SKM-1 treated with dmso at 0.1 percent for 144 hours (cell line): ENCODE data around the gene DCTN2.
"Not testable (repeated sequence)": the region's sequence is repeated elsewhere in the genome, so short reads cannot be mapped to it uniquely, and the experiment has no call there.

Experiments used
- DNase-seq: peaks from one replicate; lab custom pipeline; 2025; ENCODE audit not compliant: unreplicated experiment; lab: John Stamatoyannopoulos, UW

The DCTN2 gene

DNA sequence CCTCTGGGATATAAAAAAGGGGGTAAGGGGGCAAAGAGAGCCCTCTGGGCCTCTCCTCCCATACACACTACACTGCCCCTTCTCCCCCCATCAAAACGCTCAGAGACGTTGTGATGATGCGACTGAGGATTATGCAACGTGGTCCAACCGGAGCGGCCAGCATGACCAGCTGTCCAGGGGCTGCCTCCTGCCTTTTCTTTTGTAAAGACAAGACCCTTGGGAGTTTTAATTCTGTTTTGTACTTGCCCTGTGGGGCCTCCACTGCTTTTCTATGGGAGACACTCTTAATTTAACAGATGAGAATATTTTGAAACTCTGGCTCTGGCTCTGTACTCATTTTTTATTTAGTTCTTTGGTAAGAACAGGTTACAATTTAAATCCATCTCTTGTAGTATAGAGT, 17.2 kb downstream of the DCTN2 start:
- DNase-seq: no peak

DNA sequence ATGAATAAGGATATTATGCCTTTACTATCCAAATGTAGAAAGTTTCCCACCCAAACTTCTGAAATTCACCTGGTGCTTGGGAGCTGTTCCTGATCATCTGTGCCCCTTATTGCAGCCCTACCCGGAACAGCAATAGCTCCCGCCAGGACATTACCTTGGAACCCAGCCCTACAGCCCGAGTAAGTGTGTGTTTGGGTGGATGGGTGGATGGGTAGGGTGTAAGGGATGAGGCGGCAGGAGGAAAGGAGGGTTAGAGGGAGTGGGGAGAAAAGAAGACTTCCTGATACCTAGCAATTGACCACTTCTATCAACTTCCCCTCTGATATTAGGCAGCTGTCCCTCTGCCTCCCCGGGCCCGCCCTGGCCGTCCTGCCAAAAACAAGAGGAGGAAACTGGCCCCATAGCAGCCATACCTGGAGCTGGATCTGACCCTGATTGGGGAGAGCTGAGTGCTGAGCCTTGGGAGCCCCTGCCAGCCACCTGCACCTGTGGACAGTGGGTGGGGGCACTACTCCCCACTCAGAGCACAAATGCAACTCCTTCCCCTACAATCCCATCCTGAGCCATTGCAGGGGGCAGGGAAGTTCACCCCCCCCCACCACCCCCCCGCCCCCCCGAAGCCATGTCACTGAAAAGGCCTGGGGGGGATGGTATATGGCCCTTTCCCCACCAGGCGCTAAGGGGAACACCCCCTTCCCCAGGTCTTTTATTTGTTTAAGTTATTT, 18.0 kb downstream of the DCTN2 start:
- no peak for DNase-seq

DNA sequence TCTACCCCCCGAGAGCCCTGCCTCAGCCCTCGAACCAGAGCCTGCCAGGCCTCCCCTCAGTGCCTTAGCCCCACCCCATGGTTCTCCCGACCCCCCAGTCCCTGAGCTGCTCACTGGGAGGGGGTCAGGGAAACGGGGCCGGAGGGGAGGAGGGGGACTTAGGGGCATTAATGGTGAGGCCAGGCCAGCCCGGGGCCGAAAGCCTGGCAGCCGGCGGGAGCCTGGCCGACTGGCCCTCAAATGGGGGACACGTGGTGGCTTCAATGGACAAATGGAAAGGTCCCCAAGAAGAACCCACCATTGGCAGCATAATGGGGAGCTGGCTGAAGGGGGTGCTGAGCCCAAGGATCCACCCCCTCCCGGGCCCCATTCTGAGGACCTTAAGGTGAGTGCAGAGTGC, 18.8 kb downstream of the DCTN2 start:
- no peak for DNase-seq

DNA sequence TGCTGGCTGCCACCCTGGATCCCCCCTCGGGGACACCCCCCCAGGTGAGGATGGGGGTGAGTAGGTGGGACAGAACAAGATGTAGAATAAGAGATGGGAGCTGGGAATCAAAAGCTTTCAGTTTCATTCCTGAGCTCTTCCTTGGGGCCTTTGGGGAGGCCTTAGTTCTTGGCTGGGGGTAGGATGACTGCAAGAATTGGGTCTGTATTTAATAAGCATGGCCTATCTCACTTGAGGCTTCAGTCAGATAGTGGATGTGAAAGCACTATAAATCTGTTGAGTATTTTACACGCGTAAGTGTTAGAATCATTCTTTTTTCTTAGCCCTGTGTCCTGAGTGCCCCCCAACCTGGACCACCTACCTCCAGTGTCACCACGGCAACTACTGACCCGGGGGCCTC, 19.8 kb downstream of the DCTN2 start:
- no peak for DNase-seq

DNA sequence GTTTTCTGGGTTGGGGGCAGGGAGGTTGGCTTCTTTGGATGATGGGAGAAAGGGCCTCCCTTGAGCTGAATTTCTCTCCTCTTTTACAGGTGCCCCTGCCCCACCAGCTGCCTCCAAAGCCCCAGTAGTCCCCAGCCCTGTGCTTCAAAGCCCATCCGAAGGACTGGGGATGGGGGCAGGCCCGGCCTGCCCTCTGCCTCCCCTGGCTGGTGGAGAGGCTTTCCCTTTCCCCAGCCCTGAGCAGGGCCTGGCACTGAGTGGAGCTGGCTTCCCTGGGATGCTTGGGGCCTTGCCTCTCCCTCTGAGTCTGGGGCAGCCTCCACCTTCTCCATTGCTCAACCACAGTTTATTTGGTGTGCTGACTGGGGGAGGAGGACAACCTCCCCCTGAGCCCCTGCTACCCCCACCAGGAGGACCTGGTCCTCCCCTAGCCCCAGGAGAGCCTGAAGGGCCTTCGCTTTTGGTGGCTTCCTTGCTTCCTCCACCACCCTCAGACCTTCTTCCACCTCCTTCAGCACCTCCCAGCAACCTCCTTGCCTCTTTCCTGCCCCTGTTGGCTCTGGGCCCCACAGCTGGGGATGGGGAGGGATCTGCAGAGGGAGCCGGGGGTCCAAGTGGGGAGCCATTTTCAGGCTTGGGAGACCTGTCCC, 20.4 kb downstream of the DCTN2 start:
- no peak for DNase-seq

DNA sequence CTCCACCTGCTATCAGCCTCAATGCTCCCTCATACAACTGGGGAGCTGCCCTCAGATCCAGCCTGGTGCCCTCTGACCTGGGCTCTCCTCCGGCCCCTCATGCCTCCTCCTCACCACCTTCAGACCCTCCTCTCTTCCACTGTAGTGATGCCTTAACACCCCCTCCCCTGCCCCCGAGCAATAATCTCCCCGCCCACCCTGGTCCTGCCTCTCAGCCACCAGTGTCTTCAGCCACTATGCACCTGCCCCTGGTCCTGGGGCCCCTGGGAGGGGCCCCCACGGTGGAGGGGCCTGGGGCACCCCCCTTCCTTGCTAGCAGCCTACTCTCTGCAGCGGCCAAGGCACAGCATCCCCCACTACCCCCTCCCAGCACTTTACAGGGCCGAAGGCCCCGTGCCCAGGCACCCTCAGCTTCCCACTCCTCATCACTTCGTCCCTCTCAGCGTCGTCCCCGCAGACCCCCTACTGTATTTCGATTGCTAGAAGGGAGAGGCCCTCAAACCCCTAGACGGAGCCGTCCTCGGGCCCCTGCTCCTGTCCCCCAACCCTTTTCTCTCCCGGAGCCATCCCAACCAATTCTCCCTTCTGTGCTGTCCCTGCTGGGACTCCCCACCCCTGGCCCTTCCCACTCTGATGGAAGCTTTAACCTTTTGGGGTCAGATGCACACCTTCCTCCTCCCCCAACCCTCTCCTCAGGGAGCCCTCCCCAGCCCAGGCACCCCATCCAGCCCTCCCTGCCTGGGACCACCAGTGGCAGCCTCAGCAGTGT, 21.2 kb downstream of the DCTN2 start:
- DNase-seq: no peak

DNA sequence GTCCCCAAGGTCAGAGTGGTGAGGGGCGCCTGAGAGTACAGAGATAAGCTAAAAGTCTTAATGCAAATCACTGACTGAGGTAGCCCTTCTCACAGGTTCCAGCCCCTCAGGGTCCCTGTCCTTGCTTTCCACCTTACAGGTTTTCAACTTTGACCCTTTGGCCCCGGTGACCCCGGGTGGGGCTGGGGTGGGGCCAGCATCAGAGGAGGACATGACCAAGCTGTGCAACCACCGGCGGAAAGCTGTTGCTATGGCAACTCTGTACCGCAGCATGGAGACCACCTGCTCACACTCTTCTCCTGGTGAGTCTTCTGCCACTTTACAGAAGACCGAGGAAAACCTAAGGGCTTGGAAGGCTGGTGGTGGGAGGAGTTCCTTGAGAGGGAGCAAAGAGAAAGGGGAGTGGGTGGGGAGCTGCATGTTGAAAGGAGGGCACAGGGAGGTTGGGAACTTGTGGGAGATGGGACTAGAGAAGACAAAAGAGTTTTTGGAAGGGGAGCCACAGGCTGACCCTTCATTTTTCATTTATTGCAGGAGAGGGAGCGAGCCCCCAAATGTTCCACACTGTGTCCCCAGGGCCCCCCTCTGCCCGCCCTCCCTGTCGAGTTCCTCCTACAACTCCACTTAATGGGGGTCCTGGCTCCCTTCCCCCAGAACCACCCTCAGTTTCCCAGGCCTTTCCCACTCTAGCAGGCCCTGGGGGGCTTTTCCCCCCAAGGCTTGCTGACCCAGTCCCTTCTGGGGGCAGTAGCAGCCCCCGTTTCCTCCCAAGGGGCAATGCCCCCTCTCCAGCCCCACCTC, 22.0 kb downstream of the DCTN2 start:
- no peak for DNase-seq

DNA sequence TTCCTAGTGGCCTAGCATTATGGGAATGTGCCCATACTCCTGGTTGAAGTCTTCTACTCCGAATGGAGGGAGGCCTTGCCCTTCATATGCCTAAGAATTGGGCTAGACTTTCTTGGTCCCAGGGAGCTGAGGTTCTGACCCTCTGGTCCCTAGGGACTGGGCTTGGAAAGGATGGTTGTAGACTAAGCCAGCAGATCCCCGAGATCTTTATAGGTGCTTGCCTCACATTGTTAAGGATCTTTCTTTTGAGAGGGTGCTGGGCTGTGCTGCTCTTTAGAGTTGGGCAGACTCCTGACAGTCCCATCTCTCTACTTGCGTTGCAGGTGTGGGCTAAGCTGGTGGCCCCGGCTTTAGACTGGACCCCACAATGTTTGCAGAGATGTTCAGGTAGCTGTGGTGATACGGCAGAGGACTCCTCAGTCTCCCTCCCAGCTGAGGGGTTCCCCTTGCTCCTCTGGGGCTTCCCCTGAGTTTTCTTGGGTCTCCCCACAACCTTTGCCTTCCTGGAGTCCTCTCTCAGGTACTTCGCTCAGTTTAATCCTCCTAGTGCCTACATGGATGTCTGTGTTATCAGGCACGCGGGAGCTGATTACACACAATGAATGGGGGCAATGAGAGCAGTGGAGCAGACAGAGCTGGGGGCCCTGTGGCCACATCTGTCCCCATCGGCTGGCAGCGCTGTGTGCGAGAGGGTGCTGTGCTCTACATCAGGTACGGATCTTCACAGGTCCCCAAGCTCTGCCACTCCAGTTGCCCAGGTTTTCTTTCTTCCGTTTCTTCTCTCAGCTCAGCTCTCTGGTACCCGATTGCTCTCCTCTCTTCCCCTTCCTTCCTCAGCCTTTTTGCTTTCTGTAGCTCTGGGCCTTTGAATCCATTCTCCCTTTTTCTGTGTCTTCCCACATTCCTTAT, 23.0 kb downstream of the DCTN2 start:
- no peak for DNase-seq

DNA sequence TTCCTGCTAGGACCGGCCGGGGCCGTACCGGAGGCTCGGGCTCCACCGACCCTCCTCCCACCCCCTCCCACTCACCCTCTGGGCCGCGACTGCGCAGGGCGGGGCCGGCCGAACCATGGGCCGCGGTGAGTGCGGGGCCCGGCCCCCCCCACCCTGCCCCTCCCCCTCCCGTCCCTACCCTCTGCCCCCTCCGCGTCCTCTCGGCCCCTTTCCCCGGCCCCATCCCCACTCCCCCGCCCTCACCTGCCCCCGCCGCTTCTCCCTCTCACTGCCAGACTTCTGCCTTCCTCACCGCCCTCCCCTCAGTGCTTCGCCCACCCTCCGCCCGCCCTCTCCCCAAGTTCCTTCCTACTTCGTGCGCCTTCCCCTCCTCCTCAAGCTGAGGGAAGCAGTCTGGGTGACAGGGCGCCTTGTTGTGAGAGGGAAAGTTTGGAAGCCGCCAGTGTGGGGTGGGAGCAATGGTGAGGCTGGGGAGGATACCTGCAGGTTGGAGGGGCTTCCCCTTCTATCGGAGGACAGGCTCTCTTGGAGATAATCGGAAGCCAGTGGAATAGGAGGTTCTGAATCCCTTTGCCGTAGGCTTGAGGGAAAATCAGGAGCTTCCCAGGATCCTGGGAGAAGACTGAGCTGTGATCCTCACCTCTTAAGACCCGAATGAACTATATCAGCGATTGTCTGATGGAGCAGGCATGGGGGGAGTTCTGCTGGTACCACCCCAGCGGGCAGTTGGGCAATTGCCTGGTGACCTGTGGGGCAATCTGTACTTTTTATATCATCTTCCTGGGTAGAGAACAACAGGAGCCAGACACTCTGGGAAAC, 23.9 kb downstream of the DCTN2 start:
- peak; percentile 39 for DNase-seq

DNA sequence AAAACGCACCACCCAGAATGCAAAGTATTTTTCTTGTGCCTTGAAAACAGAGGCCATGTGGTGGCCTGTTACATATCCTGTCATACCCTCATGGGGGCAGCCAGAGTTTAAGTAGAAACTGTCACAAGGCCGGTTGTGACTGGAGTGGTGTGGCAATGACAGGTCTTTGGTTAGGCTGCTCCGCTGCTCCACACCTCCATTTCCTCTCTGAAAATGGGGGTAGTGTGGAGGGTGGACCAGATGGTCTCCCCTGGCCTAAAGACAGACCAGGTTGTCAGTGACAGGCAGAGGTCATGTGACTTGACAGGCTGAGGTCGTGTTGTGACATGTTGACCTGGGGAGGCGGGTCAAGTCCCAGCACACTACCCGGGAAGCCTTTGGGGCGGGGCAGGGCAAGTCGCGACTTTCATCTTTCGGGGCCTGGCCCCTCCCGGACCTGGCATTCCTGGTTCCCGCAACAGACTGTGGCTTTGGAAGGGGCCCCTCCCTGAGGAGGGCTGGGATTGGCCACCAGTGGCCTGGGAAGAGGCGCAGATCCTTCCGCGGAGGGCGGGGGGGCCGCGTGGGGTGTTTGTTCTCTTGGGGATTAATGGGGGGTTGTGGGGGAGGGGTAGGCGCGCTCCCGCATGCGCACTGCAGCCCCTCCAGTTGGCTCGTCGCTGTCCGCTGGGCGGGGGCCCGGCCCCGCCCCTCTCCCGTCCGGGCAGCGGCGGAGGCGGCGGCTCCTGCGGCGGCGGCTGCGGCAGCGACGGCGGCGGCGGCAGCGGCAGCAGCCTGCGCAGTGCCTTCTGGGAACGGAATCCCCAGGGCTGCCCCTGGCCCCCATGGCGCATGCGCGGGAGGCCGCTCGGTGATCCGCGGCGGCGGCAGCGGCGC, 24.7 kb downstream of the DCTN2 start, which contains the start of gene MBD6:
MBD6 (plus strand) TSS at position 814 of the 876 bp plus-strand sequence. CDS start 1,480 bp downstream, outside the sequence.
- DNase-seq: peak; percentile 52

DNA sequence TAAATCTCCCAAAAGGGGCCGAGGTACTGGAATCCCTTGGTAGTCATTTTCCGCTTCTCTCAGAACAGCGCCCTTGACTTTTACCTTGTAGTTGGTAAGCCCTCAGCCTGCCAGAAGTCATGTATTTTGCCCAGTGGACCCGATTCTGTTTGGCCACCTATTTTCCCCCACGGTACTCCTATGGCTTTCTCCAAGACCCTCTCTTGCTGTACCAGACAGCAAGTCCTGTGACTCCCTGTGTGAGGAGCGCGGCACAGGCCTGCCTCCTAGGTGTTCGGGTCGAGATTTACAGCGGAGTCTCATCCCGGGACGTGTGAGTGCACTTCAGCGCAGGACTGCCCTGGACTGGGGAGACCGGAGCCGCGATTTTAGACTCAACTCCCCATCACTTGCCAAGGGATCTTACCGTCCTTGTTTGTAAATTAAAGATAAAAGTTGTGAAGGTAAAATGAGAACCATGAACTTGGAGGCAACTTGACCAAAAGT, 25.4 kb downstream of the DCTN2 start:
- no peak for DNase-seq

DNA sequence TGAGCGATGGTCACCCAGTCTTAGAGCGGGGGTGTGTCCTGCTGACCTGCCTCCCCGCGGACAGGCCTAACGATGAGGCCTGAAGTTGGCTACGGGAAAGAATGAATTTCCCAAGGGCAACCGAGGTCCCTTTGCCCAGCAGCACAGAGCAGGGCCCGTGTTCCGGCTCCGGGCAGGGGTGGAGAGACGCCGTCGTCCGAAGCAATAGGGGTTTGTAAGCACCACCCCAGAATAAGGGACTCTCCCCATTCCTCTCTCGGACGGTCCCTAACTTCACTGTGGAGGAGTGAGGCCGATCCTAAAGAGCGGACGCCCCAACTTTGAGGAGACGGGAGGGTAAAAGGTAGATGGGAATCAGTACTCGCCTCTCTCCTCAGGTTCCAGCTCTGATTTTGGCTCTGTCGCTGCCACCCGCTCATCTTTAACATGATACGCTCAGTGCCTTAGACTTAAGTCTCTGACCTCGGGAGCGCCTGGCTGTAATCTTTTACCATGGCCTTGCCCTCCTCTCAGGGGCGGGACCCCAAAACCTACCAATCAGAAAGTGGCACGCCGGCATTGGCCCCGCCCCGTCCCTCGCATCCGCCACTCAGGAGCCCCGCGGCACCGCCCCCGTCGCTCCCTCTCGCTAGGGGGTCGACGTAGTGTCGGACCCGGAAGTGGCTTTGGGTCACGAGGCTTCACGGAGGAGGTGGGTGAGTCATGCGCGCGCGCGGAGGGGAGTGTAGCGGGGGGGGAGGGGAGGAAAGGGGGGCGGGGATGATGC, 26.8 kb downstream of the DCTN2 start, which contains the start of gene DDIT3:
DDIT3 (minus strand) TSS at position 462 of the 766 bp plus-strand sequence. CDS start 3,108 bp downstream, outside the sequence.
- peak; percentile 81 for DNase-seq

DNA sequence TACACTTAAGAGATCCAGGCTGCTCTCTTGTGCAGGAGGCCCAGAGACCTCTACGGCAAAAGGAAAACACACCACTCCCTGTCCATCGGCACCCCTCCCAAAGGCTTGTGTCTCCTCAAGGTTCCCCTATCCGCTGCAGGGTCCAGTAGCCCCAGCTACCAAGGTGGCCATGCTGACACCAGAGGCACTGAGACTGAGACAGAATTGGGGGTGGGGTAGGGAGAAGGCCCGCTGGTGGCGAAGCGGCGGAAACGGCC, 27.3 kb downstream of the DCTN2 start:
- DNase-seq: no peak

DNA sequence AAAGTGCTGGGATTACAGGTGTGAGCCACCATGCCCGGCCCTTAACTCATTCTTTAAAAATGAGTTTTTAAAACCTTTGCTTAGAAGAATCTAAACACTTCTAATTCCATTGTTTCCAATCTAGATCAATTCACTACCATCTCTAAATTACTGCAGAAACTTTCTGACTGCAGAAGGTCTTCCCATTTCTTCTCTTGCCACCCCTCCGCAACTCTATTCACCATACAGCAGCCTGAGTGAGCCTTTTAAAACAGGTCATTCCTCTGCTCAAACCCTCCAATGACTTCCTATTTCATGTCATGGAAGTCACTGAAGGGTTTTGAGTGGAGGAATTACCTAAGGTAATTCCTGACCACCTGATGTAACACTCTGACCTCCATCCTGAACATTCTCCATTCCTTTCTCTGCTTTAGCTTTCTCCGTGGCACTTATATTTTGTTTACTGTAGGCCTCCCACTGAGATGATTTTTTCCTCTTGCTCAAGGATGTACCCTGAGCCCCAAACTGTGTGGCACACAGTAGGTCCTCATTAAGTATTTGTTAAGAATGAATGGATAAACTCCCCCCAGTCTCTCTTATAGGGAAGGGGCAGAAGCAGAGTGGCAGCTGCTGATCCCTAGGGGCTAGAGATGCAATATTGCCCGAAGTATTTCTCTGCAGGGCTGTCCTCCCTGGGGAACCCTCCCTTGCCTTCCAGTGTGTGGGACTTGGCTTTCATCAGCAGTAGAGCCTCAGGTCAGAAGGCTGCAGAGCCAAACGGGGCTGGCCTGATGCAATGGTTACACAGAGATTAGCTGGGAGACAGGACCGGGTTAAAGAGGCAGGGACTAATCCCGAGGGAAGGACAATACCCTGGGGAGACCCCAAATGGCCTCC, 27.8 kb downstream of the DCTN2 start:
- DNase-seq: no peak

DNA sequence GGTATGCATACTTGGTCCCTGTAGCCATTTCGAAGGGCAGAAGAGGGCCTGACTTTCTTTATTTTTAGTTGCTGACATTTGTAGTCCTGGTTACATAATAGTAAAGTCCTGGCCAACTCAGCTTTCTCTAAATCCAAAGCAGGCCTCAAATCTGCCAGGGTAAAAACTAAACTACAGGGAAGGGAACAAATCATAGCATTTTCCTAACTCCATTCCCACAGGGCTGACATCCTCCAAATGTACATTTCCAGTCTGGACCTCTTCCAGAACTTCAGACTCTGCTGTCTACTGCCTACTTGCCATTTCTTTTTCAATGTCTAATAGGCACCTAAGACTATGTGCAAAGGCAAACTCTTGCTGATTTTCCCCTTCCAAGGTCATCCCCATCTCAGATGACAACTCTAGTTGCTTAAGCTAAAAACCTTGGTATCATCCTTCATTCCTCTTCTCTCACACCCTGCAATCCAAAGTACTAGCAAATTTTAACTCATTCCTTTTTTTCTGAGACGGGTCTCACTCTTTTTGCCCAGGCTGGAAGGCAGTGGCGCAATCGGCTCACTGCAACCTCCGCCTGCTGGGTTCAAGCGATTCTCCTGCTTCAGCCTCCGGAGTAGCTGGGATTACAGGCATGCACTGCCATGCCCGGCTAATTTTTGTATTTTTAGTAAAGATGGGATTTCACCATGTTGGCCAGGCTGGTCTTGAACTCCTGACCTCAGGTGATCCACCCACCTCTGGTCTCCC, 28.6 kb downstream of the DCTN2 start:
- DNase-seq: no peak

DNA sequence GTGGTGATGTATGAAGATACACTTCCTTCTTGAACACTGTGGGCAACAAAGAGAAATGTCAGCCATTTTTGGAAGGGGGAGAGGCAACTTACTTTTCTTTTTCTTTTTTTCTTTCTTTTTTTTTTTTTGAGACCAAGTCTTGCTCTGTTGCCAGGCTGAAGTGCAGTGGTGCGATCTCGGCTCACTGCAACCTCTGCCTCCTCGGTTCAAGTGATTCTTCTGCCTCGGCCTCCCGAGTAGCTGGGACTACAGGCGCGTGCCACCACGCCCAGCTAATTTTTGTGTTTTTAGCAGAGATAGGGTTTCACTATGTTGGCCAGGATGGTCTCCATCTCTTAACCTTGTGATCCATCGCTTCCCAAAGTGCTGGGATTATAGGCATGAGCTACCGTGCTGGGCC, 29.3 kb downstream of the DCTN2 start:
- not testable (repeated sequence) for DNase-seq
